ENCODE measurements around the gene CLSTN1.
A peak's percentile ranks its signal among the peaks of the same experiment; 100 is the strongest.
"Not testable (repeated sequence)": the region's sequence is repeated elsewhere in the genome, so short reads cannot be mapped to it uniquely, and the experiment has no call there.

CLSTN1 gene

GRCh38 chr1:9794081-9794480, 29.7 kb downstream of the CLSTN1 start:
- DNase-seq (ENCODE audit: low spot score) = no peak

GRCh38 chr1:9793291-9793690, 30.5 kb downstream of the CLSTN1 start:
- no peak for DNase-seq (ENCODE audit: low spot score)

GRCh38 chr1:9792156-9793042, 31.4 kb downstream of the CLSTN1 start:
- no peak for DNase-seq (ENCODE audit: low spot score)

GRCh38 chr1:9789700-9790099, 34.1 kb downstream of the CLSTN1 start:
- not testable (repeated sequence) for DNase-seq (ENCODE audit: low spot score)

- no peak for DNase-seq (ENCODE audit: low spot score)
Measured at GRCh38 chr1:9787702-9788101, 36.1 kb downstream of the CLSTN1 start.

GRCh38 chr1:9785406-9785805, 38.4 kb downstream of the CLSTN1 start:
- DNase-seq (ENCODE audit: low spot score) = no peak

GRCh38 chr1:9784508-9785133, 39.1 kb downstream of the CLSTN1 start:
- DNase-seq (ENCODE audit: low spot score) = peak; percentile 42

GRCh38 chr1:9782897-9783296, 40.9 kb downstream of the CLSTN1 start:
- DNase-seq (ENCODE audit: low spot score) = no peak

- DNase-seq (ENCODE audit: low spot score) = no peak
Measured at GRCh38 chr1:9782116-9782751, 41.5 kb downstream of the CLSTN1 start.

GRCh38 chr1:9780554-9781110, 43.1 kb downstream of the CLSTN1 start:
- no peak for DNase-seq (ENCODE audit: low spot score)

- no peak for DNase-seq (ENCODE audit: low spot score)
Measured at GRCh38 chr1:9778905-9779304, 44.9 kb downstream of the CLSTN1 start.

- no peak for DNase-seq (ENCODE audit: low spot score)
Measured at GRCh38 chr1:9776685-9777084, 47.1 kb downstream of the CLSTN1 start.

GRCh38 chr1:9774712-9775679, 48.8 kb downstream of the CLSTN1 start:
- no peak for DNase-seq (ENCODE audit: low spot score)

- DNase-seq (ENCODE audit: low spot score) = no peak
Measured at GRCh38 chr1:9770298-9770697, 53.5 kb downstream of the CLSTN1 start.

GRCh38 chr1:9768983-9769382, 54.8 kb downstream of the CLSTN1 start:
- DNase-seq (ENCODE audit: low spot score) = no peak

- no peak for DNase-seq (ENCODE audit: low spot score)
Measured at GRCh38 chr1:9767964-9768668, 55.6 kb downstream of the CLSTN1 start.

- DNase-seq (ENCODE audit: low spot score) = peak; percentile 93
Measured at GRCh38 chr1:9766759-9767442, 56.9 kb downstream of the CLSTN1 start.

- DNase-seq (ENCODE audit: low spot score) = no peak
Measured at GRCh38 chr1:9764550-9764949, 59.2 kb downstream of the CLSTN1 start.

GRCh38 chr1:9763914-9764313, 59.9 kb downstream of the CLSTN1 start:
- DNase-seq (ENCODE audit: low spot score) = no peak

GRCh38 chr1:9762446-9762845, 61.3 kb downstream of the CLSTN1 start:
- DNase-seq (ENCODE audit: low spot score) = not testable (repeated sequence)

Measured in GM03348 (cell line).